Inferior parietal cortex (tissue), 1 donor: ENCODE measurements around the gene CDK17.
"Not testable (repeated sequence)": the region's sequence is repeated elsewhere in the genome, so short reads cannot be mapped to it uniquely, and the experiment has no call there.

Experiments used
- DNase-seq: peaks from one replicate; pipeline ENCODE4 v3.0.0-alpha.2; 2016; ENCODE audit errors: extremely low spot score

CDK17 gene

GRCh38 chr12:96419576-96420276 lies 19.5 kb upstream of the CDK17 start:
- DNase-seq, result no peak

DNA sequence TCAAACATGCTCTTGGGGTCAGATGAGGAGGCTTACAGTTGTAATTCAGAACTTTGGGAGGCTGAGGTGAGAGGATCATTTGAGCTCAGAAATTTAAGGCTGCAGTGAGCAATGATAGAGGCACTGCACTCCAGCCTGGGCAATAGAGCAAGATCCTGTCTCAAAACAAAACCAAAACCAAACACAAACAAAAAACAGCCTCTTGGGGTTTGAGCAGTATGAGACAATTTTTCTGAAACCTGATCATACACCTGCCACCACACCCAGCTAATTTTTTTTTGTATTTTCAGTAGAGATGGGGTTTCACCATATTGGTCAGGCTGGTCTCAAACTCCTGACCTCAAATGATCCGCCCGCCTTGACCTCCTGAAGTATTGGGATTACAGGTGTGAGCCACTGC lies 17.4 kb upstream of the CDK17 start:
- not testable (repeated sequence) for DNase-seq

DNA sequence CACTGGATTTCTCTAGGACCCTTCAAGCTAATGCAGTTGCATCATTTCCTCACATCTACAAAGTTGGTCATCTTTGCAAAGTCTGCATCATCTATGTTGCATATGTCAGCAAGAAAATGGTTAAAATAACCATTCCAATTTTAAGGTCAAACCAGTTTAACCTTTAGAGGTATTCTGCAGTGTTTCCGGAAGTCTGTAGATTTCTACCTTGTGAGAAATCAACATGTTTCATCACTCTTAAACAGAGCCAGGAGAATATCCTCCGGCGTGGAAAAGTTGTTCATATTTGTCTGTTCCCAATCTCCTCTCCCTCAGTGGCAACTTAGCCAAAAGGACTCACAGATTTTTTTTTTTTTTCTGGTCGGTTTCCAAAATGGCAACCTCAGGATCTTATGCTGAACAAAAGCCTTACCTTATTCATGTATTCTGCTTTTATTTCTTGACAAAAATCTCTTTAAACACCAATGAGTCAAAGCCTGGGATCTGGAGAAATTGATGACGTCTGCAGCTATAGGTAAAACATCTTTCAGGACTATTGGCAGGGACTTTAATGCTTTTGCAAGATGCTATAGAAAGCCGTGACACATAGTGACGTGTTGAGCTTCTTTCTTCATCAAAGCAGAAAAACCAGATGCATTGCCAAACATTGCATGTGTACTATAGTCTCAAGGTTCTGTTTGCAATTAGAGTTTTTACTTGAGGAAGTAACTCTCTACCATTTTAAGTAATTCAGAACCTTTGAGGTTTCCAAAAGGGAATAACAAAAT lies 16.0 kb upstream of the CDK17 start:
- no peak for DNase-seq

GRCh38 chr12:96414637-96415036 lies 14.4 kb upstream of the CDK17 start:
- no peak for DNase-seq

- no peak for DNase-seq
These were observed 12.2 kb upstream of the CDK17 start for GRCh38 chr12:96412431-96412830.

GRCh38 chr12:96409731-96410130 lies 9.5 kb upstream of the CDK17 start:
- no peak for DNase-seq

DNA sequence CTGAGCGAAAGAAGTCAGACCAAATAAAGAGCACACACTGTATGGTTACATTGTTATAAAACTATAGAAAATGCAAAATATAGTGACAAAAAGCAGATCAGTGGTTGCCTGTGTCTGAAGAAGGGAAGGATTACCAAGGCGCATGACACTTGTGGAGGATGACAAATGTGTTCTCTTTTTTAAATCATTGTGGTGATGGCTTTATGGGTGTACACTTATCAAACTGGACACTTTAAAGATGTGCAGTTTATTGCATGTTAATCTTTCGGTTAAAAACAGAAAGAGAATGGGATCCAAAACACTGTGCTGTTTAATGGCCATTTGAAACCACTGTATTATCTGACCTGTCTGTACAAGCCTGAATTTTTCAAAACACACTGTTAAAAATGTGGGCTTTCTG lies 8.8 kb upstream of the CDK17 start:
- no peak for DNase-seq

- DNase-seq, result not testable (repeated sequence)
These were observed 7.3 kb upstream of the CDK17 start for GRCh38 chr12:96407429-96408097.

- no peak for DNase-seq
These were observed 4.5 kb upstream of the CDK17 start for GRCh38 chr12:96404696-96405095.

DNA sequence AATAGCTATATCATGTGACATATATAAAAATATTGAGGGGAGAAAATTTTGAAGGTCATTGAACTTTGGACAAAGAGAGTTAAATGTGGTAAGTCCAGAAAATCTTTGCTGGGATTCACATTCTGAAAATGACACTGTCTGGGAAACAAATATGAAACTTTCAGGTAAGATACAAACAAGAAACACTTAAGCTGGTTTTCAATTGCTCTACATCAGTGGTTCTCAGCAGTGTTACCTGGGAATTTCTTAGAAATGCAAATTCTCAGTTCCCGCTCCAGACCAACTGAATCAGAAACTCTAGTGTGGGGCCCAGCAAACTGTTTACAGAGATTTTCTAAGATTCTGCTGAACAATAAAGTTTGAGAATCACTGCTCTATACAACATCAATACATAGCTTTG lies 3.6 kb upstream of the CDK17 start:
- no peak for DNase-seq

- DNase-seq, result not testable (repeated sequence)
These were observed 2.3 kb upstream of the CDK17 start for GRCh38 chr12:96402522-96402921.

- no peak for DNase-seq
These were observed 1.8 kb upstream of the CDK17 start for GRCh38 chr12:96402061-96402460.

DNA sequence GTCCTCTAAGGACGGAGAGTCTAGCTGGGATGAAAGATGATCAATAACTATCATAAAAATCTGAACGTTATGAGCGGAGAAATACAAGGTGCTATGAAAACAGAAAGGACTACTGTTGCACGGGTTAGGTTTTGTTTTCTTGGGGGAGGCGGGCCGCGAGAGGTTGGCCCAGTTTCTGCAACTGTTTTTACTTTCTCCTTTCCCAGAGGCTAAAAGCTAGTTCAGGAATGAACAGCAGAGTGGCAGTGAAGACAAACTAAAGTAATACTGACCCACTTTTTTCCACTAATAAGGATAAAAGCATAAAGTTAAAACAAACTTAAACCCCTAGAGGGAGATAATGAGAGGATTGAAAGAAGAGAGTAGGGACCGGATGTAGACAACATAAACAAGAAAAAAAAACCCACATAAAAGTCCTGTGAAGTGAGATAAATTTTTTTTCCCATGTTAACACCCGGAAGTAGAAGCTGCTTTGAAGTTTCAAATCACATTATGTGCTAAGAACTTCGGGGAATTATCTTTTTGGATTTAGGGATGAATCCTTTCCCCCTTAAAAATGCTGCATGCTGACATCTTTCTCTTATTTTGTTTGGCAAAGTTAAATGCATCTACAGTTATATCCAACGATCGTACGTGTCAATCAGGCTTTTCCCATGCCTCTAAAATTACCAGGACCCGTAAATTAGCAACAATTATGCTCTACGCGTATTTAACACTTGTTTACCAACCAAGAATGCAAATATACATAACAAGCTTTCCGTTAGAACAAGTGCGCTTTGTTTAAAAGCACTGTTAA lies 1.0 kb upstream of the CDK17 start:
- DNase-seq, result peak; percentile 76

DNA sequence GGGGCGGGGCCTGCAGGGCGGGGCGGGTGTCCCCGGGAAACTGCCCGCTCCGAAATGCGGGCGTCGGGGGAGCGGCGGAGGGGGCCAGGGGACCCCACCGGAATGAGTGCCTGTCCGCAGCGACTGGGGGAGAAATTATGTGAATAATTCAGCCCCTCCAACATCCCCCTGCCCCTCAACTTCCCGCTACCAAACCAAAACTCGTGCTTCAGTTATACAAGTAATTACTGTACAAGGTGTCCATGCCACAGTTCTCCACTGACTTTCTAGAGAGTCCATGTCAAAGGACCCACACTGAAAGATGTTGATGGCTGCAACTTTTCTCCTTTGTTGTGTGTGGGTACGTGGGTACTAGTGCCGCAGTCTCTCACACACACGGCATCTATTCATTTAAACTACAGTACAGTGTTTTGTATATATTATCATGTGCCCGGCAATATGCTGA lies 414 bp upstream of the CDK17 start:
- peak; percentile 64 for DNase-seq

GRCh38 chr12:96399120-96399918 lies 920 bp downstream of the CDK17 start:
- peak; percentile 59 for DNase-seq

- DNase-seq, result peak; percentile 72
These were observed 1.7 kb downstream of the CDK17 start for GRCh38 chr12:96398424-96399119.

DNA sequence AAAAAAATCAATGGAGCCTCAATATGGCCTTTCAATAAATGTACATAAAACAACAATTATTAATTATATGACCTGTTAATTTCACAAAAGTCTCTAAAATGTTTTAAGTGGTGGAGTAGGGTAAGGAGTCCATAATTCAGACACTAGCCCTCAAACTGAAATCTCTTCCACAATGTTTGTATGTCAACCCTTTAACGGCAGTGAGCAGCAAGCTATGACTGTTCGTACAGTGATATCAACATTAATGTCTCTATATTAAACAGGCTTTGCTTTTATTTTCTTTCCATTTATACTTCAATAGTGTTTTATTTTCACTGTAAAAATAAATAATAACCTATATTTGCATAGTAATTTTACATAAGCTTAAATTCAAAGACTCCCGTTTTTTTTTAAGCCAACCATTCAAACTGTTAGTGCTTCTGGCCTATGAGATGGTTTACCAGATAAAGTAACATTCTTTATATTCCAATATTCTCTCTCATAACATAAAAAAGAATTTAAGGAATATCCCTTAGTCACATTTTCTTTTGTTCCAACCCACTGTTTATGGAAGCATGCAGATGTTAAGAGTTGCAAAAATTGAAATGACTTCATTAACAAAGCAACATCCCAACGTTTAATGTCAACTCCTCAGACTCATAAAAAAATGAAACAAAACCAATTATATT lies 2.3 kb downstream of the CDK17 start:
- DNase-seq, result peak; percentile 44

- DNase-seq, result peak; percentile 47
These were observed 3.3 kb downstream of the CDK17 start for GRCh38 chr12:96396914-96397313.

GRCh38 chr12:96396209-96396608 lies 4.0 kb downstream of the CDK17 start:
- DNase-seq, result no peak

DNA sequence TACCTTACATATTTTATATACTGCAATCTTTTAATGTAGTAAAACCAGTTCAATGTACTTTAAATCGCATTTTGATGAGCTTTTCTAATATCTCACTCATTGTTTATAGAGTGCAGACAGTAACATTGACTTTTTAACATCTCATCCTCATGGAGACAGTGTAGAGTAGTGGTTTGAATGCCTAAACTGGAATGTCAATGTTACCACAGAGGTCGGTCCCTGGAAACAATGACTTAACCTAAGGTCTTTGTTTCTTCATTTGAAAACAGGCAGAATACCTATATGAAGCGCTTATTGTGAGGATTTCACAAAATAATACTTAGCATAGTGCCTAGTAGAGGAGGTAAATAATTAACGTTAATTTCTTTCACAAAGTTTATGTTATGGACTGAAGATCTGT lies 5.0 kb downstream of the CDK17 start:
- DNase-seq, result no peak
